ENCODE measurements around the gene IL4I1. TPM values are rescaled to one million over a fixed set of nuclear protein-coding genes. Genes with fewer than 3 reads are reported as not detected.

Gene IL4I1
- total RNA-seq, 1 experiment from 2014 or later: 0.18 TPM

DNA sequence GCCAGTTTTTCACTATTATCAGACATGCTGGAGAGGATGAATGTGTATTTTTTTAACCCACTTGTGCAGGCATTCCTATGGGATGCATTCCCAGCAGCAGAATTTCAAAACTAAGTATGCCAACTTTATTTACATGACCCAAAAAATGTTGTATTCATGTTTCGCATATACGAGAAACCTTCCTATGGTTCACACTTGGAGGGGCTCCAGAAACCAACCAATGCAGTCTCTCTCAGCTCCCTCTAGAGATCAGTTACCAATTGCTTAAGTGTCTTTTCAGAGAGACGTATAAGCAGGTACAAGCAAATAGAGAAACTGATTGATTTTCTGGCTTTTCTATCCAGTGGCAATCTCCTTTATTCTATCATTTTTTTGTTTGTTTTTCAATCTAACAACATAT is 51.3 kb downstream of the IL4I1 start:
- Histone ChIP-seq H3K27ac (no peak overlapping the region), H3K9me3 (replicated peaks) (no peaks in the 10 kb centered on the region), H3K4me3 (no peak overlapping the region), H3K36me3 (no peaks in the 10 kb centered on the region; the same call in 1 of the 2 replicates), H3K27me3 (replicated peaks) (no peaks in the 10 kb centered on the region), H3K4me1 (replicated peaks) (peaks cover 20% of the 10 kb centered on the region)
- DNase-seq (ENCODE audit: low read depth in 1 of 2, low spot score in 2 of 2): no peak

GRCh38 chr19:49844138-49845095 is 52.3 kb downstream of the IL4I1 start:
- Histone ChIP-seq H3K27me3 (replicated peaks) (no peaks in the 10 kb centered on the region), H3K4me1 (replicated peaks) (peaks cover 17% of the 10 kb centered on the region), H3K36me3 (peaks cover 5% of the 10 kb centered on the region), H3K9me3 (replicated peaks) (no peaks in the 10 kb centered on the region), H3K4me3 (no peak overlapping the region), H3K27ac (no peak overlapping the region)
- no peak for DNase-seq (ENCODE audit: low read depth in 1 of 2, low spot score in 2 of 2)

DNA sequence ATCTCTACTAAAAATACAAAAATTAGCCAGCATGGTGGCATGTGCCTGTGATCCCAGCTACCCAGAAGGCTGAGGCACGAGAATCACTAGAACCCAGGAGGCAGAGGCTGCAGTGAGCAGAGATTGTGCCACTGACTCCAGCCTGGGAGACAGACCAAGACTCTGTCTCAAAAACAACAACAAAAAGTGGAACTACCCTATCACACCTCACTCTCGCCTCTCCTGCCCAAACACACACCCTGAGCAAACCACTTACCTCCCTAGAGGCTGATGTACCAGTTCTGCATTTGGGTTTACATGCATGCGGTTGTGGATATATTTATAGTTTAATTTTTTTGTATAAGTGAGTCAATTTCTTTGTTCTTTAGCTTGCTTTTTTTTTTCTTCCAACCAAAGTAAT is 53.4 kb downstream of the IL4I1 start:
- DNase-seq (ENCODE audit: low read depth in 1 of 2, low spot score in 2 of 2): no peak
- Histone ChIP-seq H3K9me3 (replicated peaks) (no peaks in the 10 kb centered on the region), H3K4me3 (no peak overlapping the region), H3K4me1 (replicated peaks) (peaks cover 19% of the 10 kb centered on the region), H3K27ac (no peak overlapping the region), H3K27me3 (replicated peaks) (no peaks in the 10 kb centered on the region), H3K36me3 (peaks cover 11% of the 10 kb centered on the region)

- Histone ChIP-seq H3K27ac (no peak overlapping the region), H3K9me3 (replicated peaks) (no peaks in the 10 kb centered on the region), H3K36me3 (peaks cover 32% of the 10 kb centered on the region), H3K4me1 (replicated peaks) (peaks cover 23% of the 10 kb centered on the region), H3K4me3 (no peak overlapping the region), H3K27me3 (replicated peaks) (no peaks in the 10 kb centered on the region)
- DNase-seq (ENCODE audit: low read depth in 1 of 2, low spot score in 2 of 2): no peak
Observed at GRCh38 chr19:49840736-49841249, 55.9 kb downstream of the IL4I1 start.

DNA sequence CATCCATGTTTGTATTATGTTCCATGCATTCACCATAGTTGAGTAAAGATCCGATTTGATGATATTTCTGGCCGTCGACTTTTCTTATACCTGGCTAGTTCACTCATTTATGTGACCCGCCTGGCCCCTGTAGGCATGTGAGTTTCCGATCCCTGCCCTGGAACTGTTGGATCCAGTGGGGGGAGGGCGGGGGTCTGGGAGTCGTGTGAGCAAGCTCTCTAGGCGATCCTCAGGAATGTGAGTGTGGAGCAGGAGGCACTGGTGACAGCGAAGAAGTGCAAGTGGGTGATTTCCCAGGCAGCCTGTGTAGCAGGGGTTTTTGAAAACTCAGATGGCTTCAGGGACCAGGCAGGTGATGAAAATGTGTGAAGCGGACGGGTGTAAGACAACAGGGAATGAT is 56.4 kb downstream of the IL4I1 start:
- H3K36me3 ChIP-seq: peaks cover 37% of the 10 kb centered on the region
- no peak overlapping the region for H3K4me3 ChIP-seq
- DNase-seq (ENCODE audit: low read depth in 1 of 2, low spot score in 2 of 2): no peak
- H3K27ac ChIP-seq: no peak overlapping the region
- no peaks in the 10 kb centered on the region for H3K9me3 ChIP-seq (replicated peaks)
- H3K27me3 ChIP-seq (replicated peaks): no peaks in the 10 kb centered on the region
- H3K4me1 ChIP-seq (replicated peaks): peaks cover 23% of the 10 kb centered on the region

DNA sequence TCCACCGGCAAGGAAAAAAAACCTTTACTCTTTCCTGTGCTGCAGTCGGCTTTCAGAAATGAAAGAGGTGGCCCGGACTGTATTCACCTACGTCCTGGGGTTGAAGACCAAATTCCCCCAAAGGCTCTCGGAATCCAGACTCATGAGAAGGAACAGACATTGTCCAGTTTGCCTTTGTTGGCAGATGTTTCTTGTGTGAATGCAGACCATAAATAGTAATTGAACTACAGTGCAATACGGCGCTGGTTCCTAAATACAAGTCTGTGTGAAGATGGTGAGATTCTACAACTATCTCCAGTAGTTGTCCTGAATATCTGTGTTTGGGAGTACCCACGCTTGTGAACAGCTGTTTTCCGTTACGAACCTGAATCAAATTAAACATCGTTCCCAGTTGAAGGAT is 57.0 kb downstream of the IL4I1 start:
- Histone ChIP-seq H3K4me1 (replicated peaks) (peaks cover 23% of the 10 kb centered on the region), H3K9me3 (replicated peaks) (no peaks in the 10 kb centered on the region), H3K4me3 (no peak overlapping the region), H3K27ac (no peak overlapping the region), H3K36me3 (peaks cover 43% of the 10 kb centered on the region), H3K27me3 (replicated peaks) (no peaks in the 10 kb centered on the region)
- DNase-seq (ENCODE audit: low read depth in 1 of 2, low spot score in 2 of 2): no peak

Other genes with a start within 250 kb of the IL4I1 start
- gene IRF3, start 231.0 kb downstream of the IL4I1 start, total RNA-seq (2014; rRNA removed; shearing (Covaris generic)): 56.9 and 61.4 TPM in 2 replicates
- gene BCL2L12, start 231.0 kb downstream of the IL4I1 start, total RNA-seq (2014; rRNA removed; shearing (Covaris generic)): 9.5 and 16.2 TPM in 2 replicates
- 208 and 421 TPM in 2 replicates for gene PRMT1, start 219.6 kb downstream of the IL4I1 start, total RNA-seq (2014; rRNA removed; shearing (Covaris generic))
- 0.58 TPM in 1 of 2 replicates, not detected in the other for gene ADM5, start 207.3 kb downstream of the IL4I1 start, total RNA-seq (2014; rRNA removed; shearing (Covaris generic))
- gene CPT1C, start 205.8 kb downstream of the IL4I1 start, total RNA-seq (2014; rRNA removed; shearing (Covaris generic)): 0.05 TPM in 1 of 2 replicates, not detected in the other
- gene TSKS, start 133.6 kb downstream of the IL4I1 start, total RNA-seq (2014; rRNA removed; shearing (Covaris generic)): not detected in 2 replicates
- 87.8 and 103 TPM in 2 replicates for gene AP2A1, start 129.9 kb downstream of the IL4I1 start, total RNA-seq (2014; rRNA removed; shearing (Covaris generic))
- 3.4 and 10.0 TPM in 2 replicates for gene FUZ, start 83.6 kb downstream of the IL4I1 start, total RNA-seq (2014; rRNA removed; shearing (Covaris generic))
- 13.2 and 14.6 TPM in 2 replicates for gene MED25, start 78.6 kb downstream of the IL4I1 start, total RNA-seq (2014; rRNA removed; shearing (Covaris generic))
- 65.8 and 98.0 TPM in 2 replicates for gene PTOV1, start 45.7 kb downstream of the IL4I1 start, total RNA-seq (2014; rRNA removed; shearing (Covaris generic))
- gene PNKP, start 29.3 kb downstream of the IL4I1 start, total RNA-seq (2014; rRNA removed; shearing (Covaris generic)): 19.6 and 35.0 TPM in 2 replicates
- gene AKT1S1, start 19.5 kb downstream of the IL4I1 start, total RNA-seq (2014; rRNA removed; shearing (Covaris generic)): 2.5 and 8.8 TPM in 2 replicates
- 2.2 and 3.9 TPM in 2 replicates for gene TBC1D17, start 19.2 kb downstream of the IL4I1 start, total RNA-seq (2014; rRNA removed; shearing (Covaris generic))
- gene ATF5, start 32.3 kb upstream of the IL4I1 start, total RNA-seq (2014; rRNA removed; shearing (Covaris generic)): 14.8 and 19.9 TPM in 2 replicates
- gene NUP62, start 32.6 kb upstream of the IL4I1 start, total RNA-seq (2014; rRNA removed; shearing (Covaris generic)): 64.8 and 80.3 TPM in 2 replicates
- gene SIGLEC11, start 64.3 kb upstream of the IL4I1 start, total RNA-seq (2014; rRNA removed; shearing (Covaris generic)): not detected in 2 replicates
- 13.9 and 33.2 TPM in 2 replicates for gene VRK3, start 128.5 kb upstream of the IL4I1 start, total RNA-seq (2014; rRNA removed; shearing (Covaris generic))
- 8.0 and 14.0 TPM in 2 replicates for gene ZNF473, start 129.1 kb upstream of the IL4I1 start, total RNA-seq (2014; rRNA removed; shearing (Covaris generic))

Measured in SJSA1 (cell line).